CD4-positive, alpha-beta T cell (primary cell): ENCODE measurements around the gene B3GLCT. TPM values are rescaled to one million over a fixed set of nuclear protein-coding genes. Genes with fewer than 3 reads are reported as not detected.

Experiments
- ATAC-seq: fragments of 200-7000 bp; cut with Tn5 transposase; one replicate; pipeline ENCODE4 v1.10.0; 2022; ENCODE audit warnings: mild to moderate bottlenecking; ENCODE audit not compliant: poor library complexity
- CTCF ChIA-PET: fragments of 350-600 bp; sonication (Branson Sonifier 250); formaldehyde crosslinking; loops from one replicate; lab custom pipeline; 2021; ENCODE audit warnings: antibody characterized with exemption, inconsistent platforms; lab: Charles Lee
- POLR2A ChIA-PET: fragments of 350-600 bp; sonication (Branson Sonifier 250); formaldehyde crosslinking; loops from one replicate; lab custom pipeline; 2021; ENCODE audit warnings: antibody characterized with exemption, inconsistent platforms; lab: Charles Lee
- DNase-seq, 14 experiments: peaks; one replicate each; pipeline ENCODE4 v3.0.0-alpha.2; 2013 to 2020; ENCODE audit warnings: mixed read lengths in 2 of 14
- H3K27ac ChIP-seq, 2 donors: one replicate each; pipeline versions ENCODE4 v1.5.1 to v1.7.0; 2013; ENCODE audit warnings: low read length in 2 of 2, low read depth in 1 of 2, mild to moderate bottlenecking in 1 of 2
- H3K27me3 ChIP-seq, 2 experiments: 1 replicate in 1 of 2; 2 replicates in 1 of 2; pipeline versions ENCODE4 v1.6.1 to v1.7.0; 2013; ENCODE audit warnings: low read length in 2 of 2, control low read depth in 1 of 2, mild to moderate bottlenecking in 1 of 2, moderate library complexity in 1 of 2; ENCODE audit not compliant: insufficient read depth in 2 of 2, control insufficient read depth in 1 of 2
- H3K36me3 ChIP-seq: one replicate; pipeline ENCODE4 v1.6.1; 2013; ENCODE audit warnings: low read length, control low read depth; ENCODE audit not compliant: insufficient read depth
- H3K4me1 ChIP-seq: one replicate; pipeline ENCODE4 v1.6.1; 2013; ENCODE audit warnings: low read length, control low read depth; ENCODE audit not compliant: insufficient read depth
- H3K4me3 ChIP-seq: one replicate; pipeline ENCODE4 v1.5.1; 2013; ENCODE audit warnings: mild to moderate bottlenecking, low read length, moderate library complexity
- H3K9me3 ChIP-seq, 2 experiments: 1 replicate in 1 of 2; 2 replicates in 1 of 2; pipeline versions ENCODE4 v1.6.1 to v1.7.0; 2013; ENCODE audit warnings: low read length in 2 of 2, mild to moderate bottlenecking in 2 of 2, control low read depth in 1 of 2, moderate library complexity in 1 of 2; ENCODE audit not compliant: control insufficient read depth in 1 of 2, insufficient read depth in 1 of 2
- H3K27ac Mint-ChIP-seq: one replicate; pipeline ENCODE4 v1.8.0; 2020; ENCODE audit warnings: mixed read lengths
- H3K27me3 Mint-ChIP-seq: one replicate; pipeline ENCODE4 v1.8.0; 2021; ENCODE audit warnings: mixed read lengths
- H3K36me3 Mint-ChIP-seq: one replicate; pipeline ENCODE4 v1.8.0; 2021; ENCODE audit warnings: low read depth, mixed read lengths
- H3K4me1 Mint-ChIP-seq: one replicate; pipeline ENCODE4 v1.8.0; 2021; ENCODE audit warnings: low read depth, mixed read lengths
- H3K4me3 Mint-ChIP-seq: one replicate; pipeline ENCODE4 v1.8.0; 2020; ENCODE audit warnings: mild to moderate bottlenecking, mixed read lengths
- H3K9me3 Mint-ChIP-seq: one replicate; pipeline ENCODE4 v1.8.0; 2020; ENCODE audit warnings: mixed read lengths
- CTCF ChIP-seq: fragments of 200-600 bp; IDR thresholded peaks from one replicate; pipeline ENCODE4 v1.8.0; 2022; ENCODE audit warnings: antibody characterized with exemption, mild to moderate bottlenecking
- intact Hi-C, 2 experiments: fragments of 100-400 bp; cut with DNase I in 1 of 2; cut with micrococcal nuclease in 1 of 2; formaldehyde crosslinking; loops; one replicate each; pipeline versions ENCODE4 v1.15.1 to v1.9.0; 2023 to 2025; cut with DNase I, micrococcal nuclease
- total RNA-seq, 174 experiments: library from RNA in 2 of 174; stranded (reverse) in 2 of 174; gene quantifications; one replicate each; pipeline ENCODE4 v1.2.3 and lab custom pipeline; 2021 to 2026

The B3GLCT gene
- total RNA-seq, 2 experiments from 2014 or later: 3.2 to 3.7 TPM

DNA sequence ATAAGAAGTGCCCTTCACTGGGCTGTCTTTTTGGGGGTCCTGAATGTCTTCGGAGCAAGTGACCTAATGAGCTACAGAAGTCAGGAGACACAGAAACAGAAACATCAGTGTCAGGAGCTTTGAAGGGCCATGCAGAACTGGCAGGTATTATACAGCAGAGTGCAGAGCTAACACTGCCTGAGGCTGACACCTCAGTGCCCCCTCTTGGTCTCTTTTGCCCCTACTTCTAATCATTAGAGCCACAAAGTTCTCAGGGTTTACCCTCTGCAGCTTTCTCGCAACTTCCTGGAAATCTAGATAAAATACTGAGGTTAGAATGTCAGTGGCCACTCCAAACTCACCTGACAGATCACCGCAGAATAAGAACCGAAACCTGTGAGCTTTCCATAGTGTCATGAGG lies 172.7 kb downstream of the B3GLCT start:
- no peak overlapping the region for H3K4me3 Mint-ChIP-seq
- H3K27ac Mint-ChIP-seq: no peak overlapping the region
- DNase-seq (no peak), ATAC-seq (no peak)
- intact Hi-C loops: no loop called here
- no peaks in the 10 kb centered on the region for H3K9me3 Mint-ChIP-seq
- ChIA-PET CTCF (no interaction called here), POLR2A (no interaction called here)
- Histone ChIP-seq H3K4me3 (no peak overlapping the region), H3K4me1 (no peaks in the 10 kb centered on the region), H3K9me3 (peaks cover 0 to 4% of the 10 kb centered on the region in 2 experiments), H3K36me3 (no peaks in the 10 kb centered on the region), H3K27ac (no peak overlapping the region), H3K27me3 (no peaks in the 10 kb centered on the region)
- peaks cover 18% of the 10 kb centered on the region for H3K27me3 Mint-ChIP-seq
- no peak for TF ChIP-seq CTCF
- H3K4me1 Mint-ChIP-seq: no peaks in the 10 kb centered on the region
- no peaks in the 10 kb centered on the region for H3K36me3 Mint-ChIP-seq

GRCh38 chr13:31374682-31375081 lies 174.9 kb downstream of the B3GLCT start:
- Histone ChIP-seq H3K27ac (no peak overlapping the region), H3K4me3 (no peak overlapping the region), H3K9me3 (no peaks in the 10 kb centered on the region), H3K36me3 (no peaks in the 10 kb centered on the region), H3K27me3 (no peaks in the 10 kb centered on the region), H3K4me1 (no peaks in the 10 kb centered on the region)
- no peak for ATAC-seq
- ChIA-PET POLR2A (no interaction called here), CTCF (no interaction called here)
- Mint-ChIP-seq H3K36me3 (no peaks in the 10 kb centered on the region), H3K27me3 (peaks cover 25% of the 10 kb centered on the region), H3K4me1 (no peaks in the 10 kb centered on the region), H3K4me3 (no peak overlapping the region), H3K27ac (no peak overlapping the region), H3K9me3 (no peaks in the 10 kb centered on the region)
- intact Hi-C loops: no loop called here
- DNase-seq: no peak
- no peak for TF ChIP-seq CTCF

DNA sequence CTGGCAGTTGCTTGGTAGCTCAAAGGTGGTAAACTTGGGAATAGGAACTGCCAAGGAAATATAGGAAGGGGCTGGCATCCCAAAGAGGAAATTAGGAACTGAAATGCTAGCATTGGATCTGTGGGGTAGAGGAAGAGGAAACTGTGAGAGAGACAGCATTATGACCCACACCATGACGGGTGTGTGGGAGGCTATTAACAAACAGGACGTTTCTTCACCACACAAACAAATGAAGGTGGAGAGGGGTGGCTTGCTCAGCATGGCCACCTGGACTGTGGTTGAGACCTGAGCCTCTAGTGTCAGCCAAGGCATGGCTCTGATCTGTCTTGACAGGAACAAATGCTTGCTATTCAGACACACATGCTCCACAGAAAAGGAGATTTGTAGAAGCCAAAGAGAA lies 178.2 kb downstream of the B3GLCT start:
- ATAC-seq (no peak), DNase-seq (no peak)
- Mint-ChIP-seq H3K9me3 (no peaks in the 10 kb centered on the region), H3K4me1 (no peaks in the 10 kb centered on the region), H3K4me3 (no peak overlapping the region), H3K36me3 (no peaks in the 10 kb centered on the region), H3K27ac (no peak overlapping the region), H3K27me3 (peaks cover 30% of the 10 kb centered on the region)
- H3K4me3 ChIP-seq: no peak overlapping the region
- ChIA-PET POLR2A (no interaction called here), CTCF (no interaction called here)
- intact Hi-C loops: no loop called here
- no peak for TF ChIP-seq CTCF
- H3K4me1 ChIP-seq: no peaks in the 10 kb centered on the region
- peaks cover 0 to 3% of the 10 kb centered on the region in 2 experiments for H3K9me3 ChIP-seq
- H3K27ac ChIP-seq: no peak overlapping the region
- H3K27me3 ChIP-seq: no peaks in the 10 kb centered on the region
- H3K36me3 ChIP-seq: no peaks in the 10 kb centered on the region
